ENCODE data around the gene LRRC8B. TPM values are rescaled to one million over a fixed set of nuclear protein-coding genes. Genes with fewer than 3 reads are reported as not detected.
A peak's percentile ranks its signal among the peaks of the same experiment; 100 is the strongest.

Gene LRRC8B
- 81.4 and 138 TPM in 2 replicates for total RNA-seq (2011; cell fraction: chromatin; rRNA removed; ENCODE audit: low replicate concordance)
- 30.5 and 31.5 TPM in 2 replicates for total RNA-seq (2011; cell fraction: nucleolus; rRNA removed)
- total RNA-seq (2011; cell fraction: nucleoplasm; rRNA removed), result 59.8 and 105 TPM in 2 replicates
- total RNA-seq (2014; rRNA removed) (9.2 and 9.7 TPM in 2 replicates), total RNA-seq (2014; rRNA removed; fragmentation: Illumina TruSeq; extraction: Trizol) (17.1 and 21.9 TPM in 2 replicates), total RNA-seq (2015; rRNA removed; fragmentation: Illumina TruSeq; extraction: Trizol) (13.5 and 14.4 TPM in 2 replicates), total RNA-seq (2021) (20.3 and 25.7 TPM in 2 replicates), polyA plus RNA-seq (2011; rRNA removed) (42.3 and 43.7 TPM in 2 replicates), polyA plus RNA-seq (2014; fragmentation: Illumina TruSeq; extraction: Trizol) (15.8 and 16.0 TPM in 2 replicates), polyA plus RNA-seq (2014; fragmentation: Nextera tagmentation; extraction: Ambion mirVana) (1 to 10 TPM; 4.3 to 5.7 TPM), polyA plus RNA-seq (2014; rRNA removed) (10.5 and 12.3 TPM in 2 replicates), polyA minus RNA-seq (2011; rRNA and poly(A)+ RNA removed) (79.3 and 80.5 TPM in 2 replicates), Bru-seq, nascent RNA (percentile 94 among the genes with signal in this experiment), BruChase-seq, experiment 1, labeled RNA remaining after a 2-hour chase (percentile 94 among the genes with signal in this experiment), BruChase-seq, experiment 2, labeled RNA remaining after a 6-hour chase (percentile 94 among the genes with signal in this experiment)
- polyA plus RNA-seq (2011; cell fraction: cytosol; rRNA removed), result 41.1 and 45.8 TPM in 2 replicates
- polyA plus RNA-seq (2011; cell fraction: nucleus; rRNA removed), result 32.4 and 41.6 TPM in 2 replicates
- polyA plus RNA-seq (2012), result 9.3 and 9.9 TPM in 2 replicates
- polyA minus RNA-seq (2011; cell fraction: cytosol; rRNA and poly(A)+ RNA removed), result 32.1 and 35.7 TPM in 2 replicates
- 33.3 and 46.1 TPM in 2 replicates for polyA minus RNA-seq (2011; cell fraction: nucleus; rRNA and poly(A)+ RNA removed)
- long read RNA-seq, experiment 1, partial matches to known transcripts, result 12 of 35 reads
- long read RNA-seq, experiment 1, other reads (novel, unspliced or antisense), result 23 of 35 reads
- long read RNA-seq, experiment 2, partial matches to known transcripts, result 0 of 18 reads
- long read RNA-seq, experiment 2, other reads (novel, unspliced or antisense), result 18 of 18 reads
- long read RNA-seq, experiment 3, full-length matches to known transcripts, result 3 of 10 reads
- long read RNA-seq, experiment 3, partial matches to known transcripts, result 3 of 10 reads
- long read RNA-seq, experiment 3, other reads (novel, unspliced or antisense), result 4 of 10 reads

DNA sequence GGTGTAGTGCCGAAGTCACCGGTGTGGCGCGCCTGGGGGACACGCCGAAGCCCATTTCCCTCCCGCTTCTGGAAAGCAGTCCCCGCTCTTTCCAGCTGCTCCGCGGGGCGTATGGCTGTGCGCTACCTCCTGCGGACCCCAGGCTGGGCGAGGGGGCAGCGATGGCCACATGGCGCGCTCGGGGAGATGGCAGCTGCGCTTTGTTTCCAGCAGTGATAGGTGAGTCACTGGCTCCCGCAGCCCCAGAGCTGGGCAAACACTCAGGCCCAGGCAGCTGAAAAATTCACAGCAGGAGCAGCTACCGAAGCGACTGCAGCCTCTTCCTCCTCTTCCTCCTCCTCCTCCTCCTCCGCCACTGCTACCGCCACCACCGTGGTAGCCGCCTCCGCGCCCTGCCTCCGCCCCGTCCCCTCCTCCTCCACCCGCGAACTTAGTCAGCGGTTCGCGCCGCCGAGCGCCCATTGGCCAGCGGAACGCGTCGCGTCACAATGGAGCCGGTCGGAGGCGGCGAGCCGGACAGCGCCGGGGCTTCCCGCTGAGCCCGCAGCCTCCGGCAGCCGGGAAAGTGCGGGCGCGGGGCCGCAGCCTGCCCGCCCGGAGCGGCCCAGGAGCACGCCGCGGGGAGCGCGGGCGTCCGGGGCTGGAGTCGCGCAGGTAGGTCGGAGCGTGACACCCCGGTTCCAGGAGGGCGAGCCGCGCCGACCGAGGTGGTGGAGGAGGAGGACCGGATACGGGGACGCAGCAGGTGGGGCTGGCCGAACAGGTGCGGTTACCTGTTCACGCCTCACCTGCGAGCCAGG, at the start of gene LRRC8B:
LRRC8B (plus strand) TSS at position 461 of the 800 bp plus-strand sequence. CDS start 57,822 bp downstream, outside the sequence.
- peak within 1 kb of the TSS; percentile 99 for H3K4me2 ChIP-seq (ENCODE audit: insufficient read depth, low read length)
- no peaks in the 10 kb centered on the region for H3K27me3 ChIP-seq (ENCODE audit: control insufficient read depth in 2 of 2, insufficient read depth in 2 of 2, low read length in 2 of 2)
- peak within 1 kb of the TSS; percentile 94 for H3K4me3 ChIP-seq
- peak within 1 kb of the TSS; percentile 98 for H3K27ac ChIP-seq (ENCODE audit: extremely low read depth, low read depth, low read length)
- CTCF ChIA-PET (ENCODE audit: low intra/inter-chr PET ratio), result no interaction called here
- BruUV-seq (replicated peaks), result no TSS peak
- no peaks in the 10 kb centered on the region for H3K9me1 ChIP-seq (ENCODE audit: control insufficient read depth, insufficient read depth, low read length)
- H3K9ac ChIP-seq (ENCODE audit: insufficient read depth in 1 of 2, low read depth in 2 of 2, low read length in 2 of 2), result peak within 1 kb of the TSS; percentile 93 to 100
- peaks cover 57% of the 10 kb centered on the region for H3K79me2 ChIP-seq (ENCODE audit: control insufficient read depth, insufficient read depth, low read length)
- peak within 1 kb of the TSS; percentile 87 for H2AFZ ChIP-seq (ENCODE audit: low read depth, low read length)
- H3K36me3 ChIP-seq (ENCODE audit: control insufficient read depth, insufficient read depth, low read length), result peaks cover 28% of the 10 kb centered on the region
- intact Hi-C loops (cut with micrococcal nuclease), result loop anchor here (2.0 to 10.0 kb wide), 4 partner anchors 20 to 470 kb away; partner anchors contain the start of gene ZNF326
- in situ Hi-C loops (cut with MboI), result no loop called here
- ATAC-seq (peak; percentile 94), FAIRE-seq (no peak), DNase-seq (ENCODE audit: extremely low read depth in 1 of 4, low spot score in 3 of 4) (peak; percentile 90 to 94 (median 92))
- POLR2A ChIA-PET, result interaction anchor here (1.0 kb wide), 2 partner anchors 15 to 216 kb away, joined by 3 to 4 read pairs; no protein-coding TSS in a partner anchor
- no peaks in the 10 kb centered on the region; the same call in 1 of the 2 replicates for H3K9me3 ChIP-seq (replicated peaks; ENCODE audit: control insufficient read depth, insufficient read depth, low read depth, low read length)
- WGBS (ENCODE audit: insufficient coverage, low coverage, missing lambda C conversion rate), result under 1% methylated on average over 49 of the region's 85 CpGs
- H4K20me1 ChIP-seq (replicated peaks; ENCODE audit: control insufficient read depth, insufficient read depth, low read length), result no peaks in the 10 kb centered on the region
- peaks cover 17 to 32% of the 10 kb centered on the region in 2 experiments for H3K4me1 ChIP-seq (replicated peaks in 1 of 2; ENCODE audit: control insufficient read depth in 2 of 2, insufficient read depth in 2 of 2, low read length in 2 of 2)
- TF ChIP-seq ZBTB34 (CRISPR knock-in tag; IDR thresholded peaks at IDR 0.05), result peak; percentile 64; the same call in 1 of the 2 replicates
- TF ChIP-seq ZNF217 (CRISPR knock-in tag; IDR thresholded peaks at IDR 0.05), result no peak; the same call in 1 of the 2 replicates
- TF ChIP-seq BCLAF1 (IDR thresholded peaks at IDR 0.05; ENCODE audit: borderline replicate concordance in 1 of 2, control insufficient read depth in 1 of 2, low read depth in 2 of 2, low read length in 1 of 2), result no peak
- TF ChIP-seq SUPT5H (IDR thresholded peaks at IDR 0.05), result peak; percentile 93
- no peak for TF ChIP-seq CSDE1 (IDR thresholded peaks at IDR 0.05)
- peak; percentile 61 for TF ChIP-seq ARID1B (IDR thresholded peaks at IDR 0.05)
- no peak for TF ChIP-seq FUS (optimal IDR thresholded peaks at IDR 0.05; ENCODE audit: low read depth, low read length)
- TF ChIP-seq CBFB (CRISPR knock-in tag; IDR thresholded peaks at IDR 0.05), result no peak; the same call in 1 of the 2 replicates
- TF ChIP-seq ILF3 (IDR thresholded peaks at IDR 0.05; ENCODE audit: borderline replicate concordance), result no peak
